HG02870 (cell line): Measurements from ENCODE around the gene KSR1.
"Not testable (repeated sequence)": the region's sequence is repeated elsewhere in the genome, so short reads cannot be mapped to it uniquely, and the experiment has no call there.

Source experiments
- ATAC-seq: cut with Tn5 transposase; IDR thresholded peaks from one replicate; pipeline ENCODE4 v1.9.1; 2021; ENCODE audit warnings: mild to moderate bottlenecking, moderate library complexity; ENCODE audit not compliant: unreplicated experiment

The KSR1 gene

GRCh38 chr17:27452828-27453227, 3.4 kb upstream of the KSR1 start:
- ATAC-seq: no peak

GRCh38 chr17:27453471-27453870, 2.8 kb upstream of the KSR1 start:
- no peak for ATAC-seq

GRCh38 chr17:27454089-27454488, 2.2 kb upstream of the KSR1 start:
- ATAC-seq: no peak

DNA sequence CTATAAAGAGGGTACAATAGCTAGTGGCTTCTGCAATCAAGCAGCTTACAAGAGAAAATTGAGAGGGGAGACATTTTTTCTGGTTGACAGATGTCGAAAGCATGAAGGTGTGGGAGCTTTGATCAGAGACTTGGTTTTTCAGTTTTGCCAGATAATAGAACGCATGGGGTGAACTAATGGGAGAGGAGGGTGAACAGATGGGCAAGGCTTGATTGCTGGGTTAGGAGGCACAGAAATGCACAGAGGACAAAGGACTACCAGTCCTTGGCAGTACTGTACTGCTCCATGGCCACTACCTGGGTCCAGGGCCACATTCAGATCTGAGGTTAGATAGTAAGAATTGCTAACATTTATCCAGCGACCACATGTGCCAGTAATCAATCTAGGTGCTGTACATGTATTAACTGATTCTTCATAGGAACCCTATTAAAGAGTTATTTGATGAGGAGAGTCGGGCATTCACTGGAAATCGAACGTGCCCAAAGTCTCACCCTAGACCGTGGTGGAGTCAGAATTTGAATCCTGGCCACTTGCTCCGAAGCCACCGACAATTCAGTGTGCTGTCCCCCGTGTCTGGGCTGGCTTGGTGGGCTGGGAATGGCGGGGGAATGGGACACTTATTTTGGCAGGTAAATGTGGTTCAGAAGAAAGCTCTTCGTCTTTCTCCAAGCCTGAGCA, 873 bp upstream of the KSR1 start:
- ATAC-seq: no peak

GRCh38 chr17:27456681-27457359, 572 bp downstream of the KSR1 start:
- ATAC-seq: no peak

GRCh38 chr17:27457360-27457715, 1.1 kb downstream of the KSR1 start:
- ATAC-seq: no peak

- ATAC-seq: no peak
These were observed 1.7 kb downstream of the KSR1 start for GRCh38 chr17:27457731-27458523.

DNA sequence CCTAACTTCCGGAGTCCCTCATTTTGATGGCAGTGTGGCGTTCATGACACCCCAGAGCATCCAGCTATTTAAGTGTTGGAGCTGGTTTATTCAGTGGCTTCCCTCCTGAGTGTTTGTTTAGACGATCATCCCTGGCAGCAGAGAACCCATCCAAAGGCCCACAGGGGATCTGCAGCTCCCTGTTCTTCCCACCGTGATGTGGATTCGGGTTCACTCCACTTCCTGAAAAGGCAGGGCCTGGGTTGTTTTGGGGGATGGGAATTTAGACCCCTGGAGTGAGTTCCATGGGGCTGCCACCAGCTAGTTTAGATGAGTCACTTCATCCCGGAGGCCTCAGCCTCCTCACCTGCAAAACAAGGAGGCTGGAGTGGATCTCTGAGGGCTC, 2.3 kb downstream of the KSR1 start:
- no peak for ATAC-seq

- ATAC-seq: no peak
These were observed 3.2 kb downstream of the KSR1 start for GRCh38 chr17:27459433-27459832.

DNA sequence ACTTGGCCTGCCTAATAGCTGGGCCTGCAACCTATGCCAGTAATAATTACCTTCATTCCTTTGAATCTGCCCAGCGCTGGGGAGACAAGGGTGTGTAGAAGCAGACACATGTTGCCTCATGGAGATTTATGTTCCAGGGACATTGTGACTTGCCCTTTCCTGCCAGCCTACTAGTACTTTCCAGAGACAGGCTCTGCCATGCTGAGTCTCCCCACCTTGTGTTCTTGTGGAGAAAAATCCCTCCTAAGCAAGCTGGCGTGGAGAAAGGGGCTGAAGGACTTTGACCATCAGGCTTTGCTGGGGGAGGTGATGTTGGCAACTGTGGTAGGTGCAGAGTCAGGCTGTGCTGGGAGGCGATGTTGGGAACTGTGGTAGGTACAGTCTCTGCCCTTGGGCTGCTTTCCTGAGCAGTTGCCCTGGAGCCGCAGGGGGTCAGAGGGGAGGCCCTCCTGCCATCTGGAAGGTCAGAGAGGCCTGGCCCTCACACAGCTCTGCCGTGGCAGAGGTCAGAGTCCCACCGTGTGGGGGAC, 4.0 kb downstream of the KSR1 start:
- no peak for ATAC-seq

DNA sequence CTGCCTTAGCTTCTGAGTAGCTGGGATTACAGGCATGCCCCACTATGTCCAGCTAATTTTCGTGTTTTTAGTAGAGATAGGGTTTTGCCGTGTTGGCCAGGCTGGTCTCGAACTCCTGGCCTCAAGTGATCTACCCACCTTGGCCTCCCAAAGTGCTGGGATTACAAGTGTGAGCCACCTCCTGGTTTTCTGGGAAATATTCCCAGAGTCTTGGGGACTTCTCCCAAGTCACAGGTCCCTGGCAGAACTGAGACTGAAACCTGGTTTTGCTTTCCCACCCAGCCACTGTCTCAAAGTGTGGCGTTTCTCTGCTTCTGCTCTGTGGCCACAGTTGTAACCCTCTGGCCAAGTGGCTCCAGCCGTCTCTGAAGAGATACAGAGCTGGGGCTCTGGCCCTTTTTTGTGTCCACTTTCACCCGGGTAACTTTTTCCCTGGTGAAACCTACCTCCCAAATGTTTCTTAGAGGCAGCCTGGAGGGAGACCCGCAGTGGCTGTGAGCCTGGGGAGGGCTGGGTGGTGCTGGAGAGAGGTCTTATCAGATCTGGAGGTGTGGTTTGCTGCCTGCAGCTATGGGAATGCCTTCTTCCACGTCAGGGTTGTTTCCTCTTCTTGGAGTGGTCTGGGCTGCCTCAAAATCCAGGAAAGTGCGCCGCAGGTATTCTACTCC, 5.1 kb downstream of the KSR1 start:
- no peak for ATAC-seq

GRCh38 chr17:27462149-27462548, 5.9 kb downstream of the KSR1 start:
- ATAC-seq: no peak

DNA sequence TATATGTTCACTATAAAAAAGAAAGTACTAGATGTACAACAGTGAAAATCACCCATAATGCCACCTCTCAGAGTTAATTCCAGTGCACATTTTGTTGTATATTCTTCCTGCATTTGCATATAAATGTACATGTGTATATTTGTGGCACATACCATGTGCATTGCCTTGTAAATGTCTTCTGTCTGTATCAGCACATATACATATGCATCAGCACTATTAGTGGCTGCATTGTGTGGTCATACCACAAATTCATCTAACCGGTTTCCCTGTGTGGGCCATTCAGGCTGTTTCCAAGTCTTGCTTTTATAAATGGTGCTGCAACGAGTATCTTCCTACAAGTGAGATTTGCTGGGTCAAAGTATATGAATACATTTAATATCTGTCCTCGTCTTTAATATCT, 6.5 kb downstream of the KSR1 start:
- ATAC-seq: no peak

DNA sequence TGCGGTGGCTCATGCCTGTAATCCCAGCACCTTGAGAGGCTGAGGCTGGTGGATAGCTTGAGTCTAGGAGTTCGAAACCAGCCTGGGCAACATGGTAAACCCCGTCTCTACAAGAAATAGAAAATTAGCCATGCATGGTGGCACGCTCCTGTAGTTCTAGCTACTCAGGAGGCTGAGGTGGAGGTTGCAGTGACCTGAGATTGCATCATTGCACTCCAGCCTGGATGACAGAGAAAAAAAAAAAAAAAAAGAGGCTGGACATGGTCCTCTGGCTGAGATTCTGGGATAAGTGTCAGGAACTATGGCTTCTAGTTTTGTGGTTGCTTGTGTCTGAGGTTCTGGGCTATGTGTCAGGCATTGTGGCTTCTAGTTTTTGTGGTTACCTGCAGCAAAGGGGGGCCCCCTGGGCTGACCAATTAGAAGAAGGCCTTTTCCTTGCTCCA, 7.0 kb downstream of the KSR1 start:
- no peak for ATAC-seq

GRCh38 chr17:27464019-27464418, 7.8 kb downstream of the KSR1 start:
- not testable (repeated sequence) for ATAC-seq

DNA sequence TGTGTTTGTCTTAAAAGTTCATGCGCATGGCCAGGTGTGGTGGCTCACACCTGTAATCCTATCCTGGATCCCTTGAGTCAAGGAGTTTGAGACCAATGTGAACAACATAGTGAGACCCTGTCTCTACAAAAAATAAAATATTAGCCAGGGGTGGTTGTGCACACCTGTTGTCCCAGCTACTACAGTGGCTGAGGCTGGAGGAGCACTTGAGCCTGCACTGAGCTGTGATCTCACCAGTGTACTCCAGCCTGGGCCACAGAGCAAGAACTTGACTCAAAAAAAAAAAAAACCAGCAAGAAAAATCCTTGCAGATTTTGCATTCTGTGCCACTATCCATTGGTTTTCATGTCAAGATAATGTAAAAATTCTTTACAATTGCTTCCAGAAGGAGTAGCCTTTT, 8.2 kb downstream of the KSR1 start:
- no peak for ATAC-seq

- not testable (repeated sequence) for ATAC-seq
These were observed 9.6 kb downstream of the KSR1 start for GRCh38 chr17:27465875-27466274.

DNA sequence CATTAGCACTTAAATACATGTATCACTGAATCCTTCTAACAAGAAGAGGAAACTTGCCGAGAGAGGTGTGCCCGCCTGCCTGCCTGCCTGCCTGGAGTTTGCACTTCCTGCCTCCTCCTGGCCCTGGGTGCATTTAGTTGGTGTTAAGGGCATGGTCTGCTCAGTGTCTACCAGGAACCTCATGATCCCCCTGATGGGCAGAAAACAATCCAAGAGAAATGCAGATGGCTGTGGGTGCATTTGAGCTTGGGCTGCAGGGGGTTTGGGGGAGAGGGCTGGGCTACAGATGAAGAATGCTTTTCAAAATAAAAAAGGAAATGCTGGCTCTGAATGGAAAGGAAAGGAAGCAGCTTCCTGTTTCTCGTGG, 10.1 kb downstream of the KSR1 start:
- no peak for ATAC-seq

- ATAC-seq: peak; percentile 69
These were observed 10.6 kb downstream of the KSR1 start for GRCh38 chr17:27466743-27467375.

DNA sequence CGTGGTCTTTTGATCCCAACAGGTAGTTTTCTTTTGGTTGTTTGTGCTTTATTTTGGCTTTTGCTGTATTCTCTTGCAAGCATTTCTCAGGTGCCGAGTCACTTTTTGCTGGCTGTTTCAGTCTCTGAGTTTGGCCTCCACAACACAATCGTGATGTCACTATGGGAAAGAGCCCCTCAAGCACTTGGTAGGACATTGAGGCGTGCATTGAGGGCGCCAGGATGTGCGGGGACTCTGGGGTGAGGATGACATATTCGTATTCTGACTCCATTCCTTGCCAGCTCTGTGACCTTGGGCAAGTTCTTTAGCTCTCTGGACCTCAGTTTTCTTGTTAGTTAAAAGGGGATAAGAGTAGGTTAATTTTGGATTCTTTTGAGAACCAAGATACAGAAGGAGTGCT, 13.0 kb downstream of the KSR1 start:
- no peak for ATAC-seq
